HL-60 (cell line): ENCODE results near the gene WNT7B.

Source experiments
- DNase-seq, 2 experiments: peaks; one replicate each; pipeline ENCODE4 v3.0.0-alpha.2; 2010 to 2020; ENCODE audit warnings: low read depth in 1 of 2, low spot score in 1 of 2
- H3K27ac ChIP-seq: fragments of 250-450 bp; sonication (Bioruptor Pico); replicated peaks from 2 replicates; pipeline ENCODE4 v1.5.1; 2020; ENCODE audit warnings: mild to moderate bottlenecking, moderate library complexity
- H3K27me3 ChIP-seq: fragments of 250-450 bp; sonication (Bioruptor Pico); 2 replicates; pipeline ENCODE4 v1.5.1; 2021; ENCODE audit warnings: mild to moderate bottlenecking, moderate library complexity; ENCODE audit not compliant: insufficient read depth, poor library complexity, severe bottlenecking
- H3K4me3 ChIP-seq: replicated peaks from 2 replicates; pipeline ENCODE4 v1.5.1; 2011; ENCODE audit warnings: mild to moderate bottlenecking, control low read depth, low read length; ENCODE audit not compliant: insufficient read depth
- GABPA ChIP-seq: IDR thresholded peaks from 2 replicates; pipeline ENCODE4 v1.6.1; 2012; ENCODE audit warnings: low read depth
- POLR2AphosphoS5 ChIP-seq: IDR thresholded peaks from 2 replicates; pipeline ENCODE4 v1.6.1; 2012; ENCODE audit warnings: low read depth
- SPI1 ChIP-seq: IDR thresholded peaks from 2 replicates; pipeline ENCODE4 v1.6.1; 2012; ENCODE audit warnings: low read depth, mild to moderate bottlenecking, borderline replicate concordance
- TF ChIP-seq, protein P1 (sequence below): IDR thresholded peaks from one replicate; pipeline ENCODE4 v1.5.1; 2011; ENCODE audit warnings: low read length, control low read depth, inconsistent platforms; ENCODE audit not compliant: insufficient read depth
- TF ChIP-seq, protein P2 (sequence below): IDR thresholded peaks from 2 replicates; pipeline ENCODE4 v1.6.1; 2012; ENCODE audit warnings: low read depth; ENCODE audit not compliant: insufficient replicate concordance

WNT7B gene

DNA sequence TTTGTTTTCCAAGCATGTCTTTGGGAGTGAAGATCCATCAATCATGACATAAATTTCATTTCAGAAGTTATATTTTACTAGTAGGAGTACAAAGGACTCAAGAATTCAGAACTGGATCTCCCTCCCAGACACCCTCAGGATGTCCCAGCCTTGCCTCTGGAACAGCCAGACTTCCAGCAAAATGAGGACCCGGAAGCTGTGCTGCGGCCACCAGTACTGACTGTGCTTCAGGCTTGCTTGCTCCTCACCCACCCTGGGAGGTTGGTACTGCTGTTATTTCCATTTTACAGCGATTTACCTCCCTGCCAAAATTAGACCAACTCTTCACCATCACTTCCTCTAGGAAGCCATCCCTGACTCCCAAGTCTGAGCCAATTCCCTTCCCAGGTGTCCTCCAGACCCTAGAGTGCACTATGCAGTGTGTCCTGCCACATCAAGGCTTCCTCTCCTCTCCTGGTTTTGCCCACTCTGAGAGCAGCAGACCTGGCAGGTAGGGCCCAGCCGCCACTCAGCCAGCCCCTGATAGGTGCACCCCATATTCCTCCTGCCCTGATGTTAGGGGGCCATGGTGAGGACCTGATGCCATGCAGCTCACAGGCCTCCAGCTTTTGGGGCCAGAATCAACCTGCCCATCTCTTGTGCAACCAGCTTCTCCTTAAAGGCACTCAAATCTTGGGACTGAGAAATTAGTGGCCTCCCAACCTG lies 47.3 kb upstream of the WNT7B start:
- Histone ChIP-seq H3K4me3 (no peak overlapping the region), H3K27me3 (peaks cover 2% of the 10 kb centered on the region), H3K27ac (no peak overlapping the region)
- DNase-seq = no peak
- TF ChIP-seq SPI1 = no peak
- TF ChIP-seq, protein P1, sequence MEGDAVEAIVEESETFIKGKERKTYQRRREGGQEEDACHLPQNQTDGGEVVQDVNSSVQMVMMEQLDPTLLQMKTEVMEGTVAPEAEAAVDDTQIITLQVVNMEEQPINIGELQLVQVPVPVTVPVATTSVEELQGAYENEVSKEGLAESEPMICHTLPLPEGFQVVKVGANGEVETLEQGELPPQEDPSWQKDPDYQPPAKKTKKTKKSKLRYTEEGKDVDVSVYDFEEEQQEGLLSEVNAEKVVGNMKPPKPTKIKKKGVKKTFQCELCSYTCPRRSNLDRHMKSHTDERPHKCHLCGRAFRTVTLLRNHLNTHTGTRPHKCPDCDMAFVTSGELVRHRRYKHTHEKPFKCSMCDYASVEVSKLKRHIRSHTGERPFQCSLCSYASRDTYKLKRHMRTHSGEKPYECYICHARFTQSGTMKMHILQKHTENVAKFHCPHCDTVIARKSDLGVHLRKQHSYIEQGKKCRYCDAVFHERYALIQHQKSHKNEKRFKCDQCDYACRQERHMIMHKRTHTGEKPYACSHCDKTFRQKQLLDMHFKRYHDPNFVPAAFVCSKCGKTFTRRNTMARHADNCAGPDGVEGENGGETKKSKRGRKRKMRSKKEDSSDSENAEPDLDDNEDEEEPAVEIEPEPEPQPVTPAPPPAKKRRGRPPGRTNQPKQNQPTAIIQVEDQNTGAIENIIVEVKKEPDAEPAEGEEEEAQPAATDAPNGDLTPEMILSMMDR = no peak
- TF ChIP-seq, protein P2, sequence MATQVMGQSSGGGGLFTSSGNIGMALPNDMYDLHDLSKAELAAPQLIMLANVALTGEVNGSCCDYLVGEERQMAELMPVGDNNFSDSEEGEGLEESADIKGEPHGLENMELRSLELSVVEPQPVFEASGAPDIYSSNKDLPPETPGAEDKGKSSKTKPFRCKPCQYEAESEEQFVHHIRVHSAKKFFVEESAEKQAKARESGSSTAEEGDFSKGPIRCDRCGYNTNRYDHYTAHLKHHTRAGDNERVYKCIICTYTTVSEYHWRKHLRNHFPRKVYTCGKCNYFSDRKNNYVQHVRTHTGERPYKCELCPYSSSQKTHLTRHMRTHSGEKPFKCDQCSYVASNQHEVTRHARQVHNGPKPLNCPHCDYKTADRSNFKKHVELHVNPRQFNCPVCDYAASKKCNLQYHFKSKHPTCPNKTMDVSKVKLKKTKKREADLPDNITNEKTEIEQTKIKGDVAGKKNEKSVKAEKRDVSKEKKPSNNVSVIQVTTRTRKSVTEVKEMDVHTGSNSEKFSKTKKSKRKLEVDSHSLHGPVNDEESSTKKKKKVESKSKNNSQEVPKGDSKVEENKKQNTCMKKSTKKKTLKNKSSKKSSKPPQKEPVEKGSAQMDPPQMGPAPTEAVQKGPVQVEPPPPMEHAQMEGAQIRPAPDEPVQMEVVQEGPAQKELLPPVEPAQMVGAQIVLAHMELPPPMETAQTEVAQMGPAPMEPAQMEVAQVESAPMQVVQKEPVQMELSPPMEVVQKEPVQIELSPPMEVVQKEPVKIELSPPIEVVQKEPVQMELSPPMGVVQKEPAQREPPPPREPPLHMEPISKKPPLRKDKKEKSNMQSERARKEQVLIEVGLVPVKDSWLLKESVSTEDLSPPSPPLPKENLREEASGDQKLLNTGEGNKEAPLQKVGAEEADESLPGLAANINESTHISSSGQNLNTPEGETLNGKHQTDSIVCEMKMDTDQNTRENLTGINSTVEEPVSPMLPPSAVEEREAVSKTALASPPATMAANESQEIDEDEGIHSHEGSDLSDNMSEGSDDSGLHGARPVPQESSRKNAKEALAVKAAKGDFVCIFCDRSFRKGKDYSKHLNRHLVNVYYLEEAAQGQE = no peak
- TF ChIP-seq POLR2AphosphoS5 = no peak
- no peak for TF ChIP-seq GABPA

DNA sequence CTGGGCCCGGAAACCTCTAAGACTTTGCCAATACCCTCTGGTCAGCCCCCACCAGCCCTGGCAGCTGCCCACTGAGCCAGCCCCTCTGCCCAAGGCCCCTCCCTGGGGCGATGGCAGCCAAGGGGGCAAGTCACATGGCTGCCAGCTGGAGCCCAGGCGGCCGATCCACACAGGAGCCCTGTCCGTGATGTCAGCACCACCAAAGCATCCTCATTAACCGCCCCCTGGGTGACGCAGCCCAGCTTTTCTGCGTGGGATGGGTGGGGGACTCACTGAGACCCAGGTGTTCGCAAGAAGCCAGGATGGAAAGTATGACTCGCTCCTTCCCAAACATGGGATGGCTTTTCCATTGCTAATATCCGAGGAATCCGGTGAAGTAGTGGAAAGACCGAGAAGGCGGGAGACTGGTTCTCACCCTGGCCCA lies 46.6 kb upstream of the WNT7B start:
- Histone ChIP-seq H3K27ac (no peak overlapping the region), H3K27me3 (peaks cover 2% of the 10 kb centered on the region), H3K4me3 (no peak overlapping the region)
- TF ChIP-seq, protein P1 = no peak
- no peak for TF ChIP-seq GABPA
- TF ChIP-seq, protein P2 = no peak
- no peak for TF ChIP-seq SPI1
- TF ChIP-seq POLR2AphosphoS5 = no peak
- no peak for DNase-seq

DNA sequence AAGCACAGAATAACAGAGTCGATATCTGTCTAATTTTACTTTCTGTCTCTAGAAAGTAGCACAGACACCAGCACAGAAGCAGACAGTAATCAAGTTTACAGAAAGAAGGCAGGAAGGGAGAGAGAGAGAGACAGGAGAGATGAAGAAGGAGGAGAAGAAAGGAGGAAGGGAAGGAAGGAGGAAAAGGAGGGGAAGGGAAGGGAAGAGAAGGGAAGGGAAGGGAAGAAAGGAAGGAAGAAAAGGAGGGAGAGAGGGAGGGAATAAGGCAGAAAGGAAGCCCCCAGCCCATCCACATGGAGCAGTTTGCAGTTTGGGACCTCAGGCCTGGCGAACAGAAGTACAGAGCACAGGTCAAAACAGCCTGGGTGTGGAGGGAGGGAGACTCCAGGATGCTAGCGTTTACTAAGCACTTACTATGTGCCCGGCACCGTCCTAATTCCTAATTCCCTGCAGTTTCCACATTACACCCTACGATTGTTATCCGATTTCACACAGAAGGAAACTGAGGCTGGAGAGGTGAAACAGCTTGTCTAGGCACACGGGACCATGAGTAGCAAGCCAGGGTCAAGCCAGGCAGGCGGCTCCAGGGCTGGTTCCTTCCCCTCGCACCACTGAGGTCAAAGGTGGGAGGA lies 46.0 kb upstream of the WNT7B start:
- TF ChIP-seq SPI1 (no peak), GABPA (no peak), POLR2AphosphoS5 (no peak)
- TF ChIP-seq, protein P2 = no peak
- TF ChIP-seq, protein P1 = no peak
- DNase-seq = no peak
- H3K27ac ChIP-seq = no peak overlapping the region
- H3K27me3 ChIP-seq = peaks cover 2% of the 10 kb centered on the region
- no peak overlapping the region for H3K4me3 ChIP-seq
